Measurements from ENCODE around the gene RING1.

RING1 gene

GRCh38 chr6:33167374-33168283 lies 40.7 kb upstream of the RING1 start:
- no peak overlapping the region for H3K4me3 ChIP-seq (ENCODE audit: low read depth, low read length)
- TF ChIP-seq MAX (IDR thresholded peaks at IDR 0.05; ENCODE audit: low read depth, low read length) (no peak), POLR2A (IDR thresholded peaks at IDR 0.05; ENCODE audit: extremely low read depth, insufficient read length) (no peak), CTCF (IDR thresholded peaks at IDR 0.05; ENCODE audit: low read depth, low read length) (no peak), MYC (IDR thresholded peaks at IDR 0.05; ENCODE audit: low read depth, low read length) (no peak)
- DNase-seq (ENCODE audit: low read depth) = no peak

- no peak for DNase-seq (ENCODE audit: low read depth)
- no peak overlapping the region for H3K4me3 ChIP-seq (ENCODE audit: low read depth, low read length)
- TF ChIP-seq POLR2A (IDR thresholded peaks at IDR 0.05; ENCODE audit: extremely low read depth, insufficient read length) = no peak
- no peak for TF ChIP-seq MAX (IDR thresholded peaks at IDR 0.05; ENCODE audit: low read depth, low read length)
- TF ChIP-seq MYC (IDR thresholded peaks at IDR 0.05; ENCODE audit: low read depth, low read length) = no peak
- TF ChIP-seq CTCF (IDR thresholded peaks at IDR 0.05; ENCODE audit: low read depth, low read length) = no peak
These were observed 40.1 kb upstream of the RING1 start for GRCh38 chr6:33168284-33168601.

- DNase-seq (ENCODE audit: low read depth) = no peak
- H3K4me3 ChIP-seq (ENCODE audit: low read depth, low read length) = no peak overlapping the region
- no peak for TF ChIP-seq POLR2A (IDR thresholded peaks at IDR 0.05; ENCODE audit: extremely low read depth, insufficient read length)
- no peak for TF ChIP-seq MYC (IDR thresholded peaks at IDR 0.05; ENCODE audit: low read depth, low read length)
- no peak for TF ChIP-seq CTCF (IDR thresholded peaks at IDR 0.05; ENCODE audit: low read depth, low read length)
These were observed 39.7 kb upstream of the RING1 start for GRCh38 chr6:33168639-33169038.

GRCh38 chr6:33169291-33170175 lies 38.8 kb upstream of the RING1 start:
- no peak overlapping the region for H3K4me3 ChIP-seq (ENCODE audit: low read depth, low read length)
- peak; percentile 32 for DNase-seq (ENCODE audit: low read depth)
- TF ChIP-seq MYC (IDR thresholded peaks at IDR 0.05; ENCODE audit: low read depth, low read length) (no peak), CTCF (IDR thresholded peaks at IDR 0.05; ENCODE audit: low read depth, low read length) (no peak), POLR2A (IDR thresholded peaks at IDR 0.05; ENCODE audit: extremely low read depth, insufficient read length) (no peak), MAX (IDR thresholded peaks at IDR 0.05; ENCODE audit: low read depth, low read length) (no peak)

- peak; percentile 92 for DNase-seq (ENCODE audit: low read depth)
- H3K4me3 ChIP-seq (ENCODE audit: low read depth, low read length) = no peak overlapping the region
- TF ChIP-seq POLR2A (IDR thresholded peaks at IDR 0.05; ENCODE audit: extremely low read depth, insufficient read length) = no peak
These were observed 37.9 kb upstream of the RING1 start for GRCh38 chr6:33170176-33171015.

All from NB4 (cell line).